K562 treated with DMSO at 1 percent for 12 hours (cell line): Measurements from ENCODE around the gene TRPT1. TPM values are rescaled to one million over a fixed set of nuclear protein-coding genes. Genes with fewer than 3 reads are reported as not detected.

ENCODE experiments used
- total RNA-seq: library from RNA; unstranded; fragments of 300-600 nt; gene quantifications from 2 replicates; pipeline ENCODE4 v1.2.3, GENCODE V29; 2022; ENCODE audit not compliant: insufficient read depth

TRPT1 gene
- 41.7 and 48.9 TPM in 2 replicates for total RNA-seq

GRCh38 chr11:64225608-64226506, at the start of gene TRPT1, which contains the start of gene NUDT22:
TSS of gene TRPT1 (minus strand) at chr11:64226186. CDS start at chr11:64225860, 326 bp downstream.
TSS of gene NUDT22 (plus strand) at chr11:64226274. CDS start at chr11:64226653, 379 bp downstream.

GRCh38 chr11:64251016-64251752, 25.2 kb upstream of the TRPT1 start, which contains the start of gene PLCB3:
TSS of gene PLCB3 (plus strand) at chr11:64251530. CDS start at chr11:64251650, 120 bp downstream.

GRCh38 chr11:64246871-64247728, 21.1 kb upstream of the TRPT1 start, which contains the start of gene PPP1R14B:
TSS of gene PPP1R14B (minus strand) at chr11:64246943. CDS start at chr11:64246673, 270 bp downstream.

GRCh38 chr11:64240435-64241240, 14.7 kb upstream of the TRPT1 start, which contains the start of gene FKBP2:
TSS of gene FKBP2 (plus strand) at chr11:64241095. CDS start at chr11:64242388, 1,293 bp downstream.

GRCh38 chr11:64233913-64234586, 8.1 kb upstream of the TRPT1 start, which contains the start of gene VEGFB:
TSS of gene VEGFB (plus strand) at chr11:64234584. CDS start at chr11:64234834, 250 bp downstream.

GRCh38 chr11:64230171-64230984, 4.4 kb upstream of the TRPT1 start, which contains the start of gene DNAJC4:
TSS of gene DNAJC4 (plus strand) at chr11:64230548. CDS start at chr11:64230855, 307 bp downstream.

GRCh38 chr11:64206457-64207255, 19.3 kb downstream of the TRPT1 start, which contains the start of gene FERMT3:
TSS of gene FERMT3 (plus strand) at chr11:64206721. CDS start at chr11:64207365, 644 bp downstream.

GRCh38 chr11:64185693-64186491, 40.1 kb downstream of the TRPT1 start, which contains the start of gene STIP1:
TSS of gene STIP1 (plus strand) at chr11:64186171. CDS start at chr11:64186262, 91 bp downstream.

Other genes with a start within 250 kb of the TRPT1 start
- gene OTUB1, start 239.7 kb downstream of the TRPT1 start, total RNA-seq = 78.6 and 88.4 TPM in 2 replicates
- 0.68 TPM in 1 of 2 replicates, not detected in the other for gene FLRT1, start 190.3 kb downstream of the TRPT1 start, total RNA-seq
- 69.0 and 104 TPM in 2 replicates for gene MACROD1, start 60.1 kb downstream of the TRPT1 start, total RNA-seq
- gene STIP1, start 40.0 kb downstream of the TRPT1 start, total RNA-seq = 202 and 282 TPM in 2 replicates
- gene FERMT3, start 19.5 kb downstream of the TRPT1 start, total RNA-seq = 98.9 and 99.4 TPM in 2 replicates
- 79.4 and 98.5 TPM in 2 replicates for gene NUDT22, start 88 bp upstream of the TRPT1 start, total RNA-seq
- gene DNAJC4, start 4.4 kb upstream of the TRPT1 start, total RNA-seq = 71.7 and 73.1 TPM in 2 replicates
- gene VEGFB, start 8.4 kb upstream of the TRPT1 start, total RNA-seq = 103 and 104 TPM in 2 replicates
- gene FKBP2, start 14.9 kb upstream of the TRPT1 start, total RNA-seq = 113 and 130 TPM in 2 replicates
- 105 and 156 TPM in 2 replicates for gene PPP1R14B, start 20.8 kb upstream of the TRPT1 start, total RNA-seq
- 14.8 and 31.1 TPM in 2 replicates for gene PLCB3, start 25.3 kb upstream of the TRPT1 start, total RNA-seq
- gene BAD, start 58.5 kb upstream of the TRPT1 start, total RNA-seq = 83.9 and 138 TPM in 2 replicates
- gene GPR137, start 59.7 kb upstream of the TRPT1 start, total RNA-seq = 49.0 and 56.6 TPM in 2 replicates
- not detected in 2 replicates for gene KCNK4, start 65.1 kb upstream of the TRPT1 start, total RNA-seq
- gene CATSPERZ, start 74.2 kb upstream of the TRPT1 start, total RNA-seq = 1.8 and 2.0 TPM in 2 replicates
- 72.4 and 81.7 TPM in 2 replicates for gene ESRRA, start 79.3 kb upstream of the TRPT1 start, total RNA-seq
- 306 and 450 TPM in 2 replicates for gene TRMT112, start 91.4 kb upstream of the TRPT1 start, total RNA-seq
- gene PRDX5, start 91.9 kb upstream of the TRPT1 start, total RNA-seq = 404 and 652 TPM in 2 replicates
- gene CCDC88B, start 114.0 kb upstream of the TRPT1 start, total RNA-seq = 12.0 and 20.3 TPM in 2 replicates
- 24.0 and 26.5 TPM in 2 replicates for gene RPS6KA4, start 133.0 kb upstream of the TRPT1 start, total RNA-seq